T-cell (primary cell): Measurements from ENCODE around the gene SERPINA5. TPM values are rescaled to one million over a fixed set of nuclear protein-coding genes. Genes with fewer than 3 reads are reported as not detected.

ENCODE experiments used
- ATAC-seq, 4 experiments: fragments of 200-7000 bp in 3 of 4; fragments of 150-1000 bp in 1 of 4; cut with Tn5 transposase; replicated peaks in 1 of 4; 1 replicate in 3 of 4; 2 replicates in 1 of 4; pipeline ENCODE4 v1.10.0; 2021; ENCODE audit warnings: moderate library complexity in 3 of 4, mild to moderate bottlenecking in 2 of 4, moderate number of reproducible peaks in 1 of 4
- CTCF ChIA-PET, 2 donors: fragments of 300-600 bp; sonication (Branson Sonifier 250); formaldehyde crosslinking; loops; one replicate each; lab custom pipeline; 2022; ENCODE audit warnings: antibody characterized with exemption in 2 of 2; lab: Charles Lee
- POLR2A ChIA-PET, 2 donors: fragments of 300-600 bp; sonication (Branson Sonifier 250); formaldehyde crosslinking; loops; one replicate each; lab custom pipeline; 2022; ENCODE audit warnings: antibody characterized with exemption in 2 of 2; lab: Charles Lee
- DNase-seq, 35 experiments: peaks; one replicate each; pipeline versions ENCODE4 v3.0.0 to v3.0.0-alpha.2; 2013 to 2023
- H3K27ac ChIP-seq: one replicate; pipeline ENCODE4 v1.5.1; 2013; ENCODE audit warnings: low read length
- H3K27me3 ChIP-seq, 2 experiments: replicated peaks in 1 of 2; 1 replicate in 1 of 2; 2 replicates in 1 of 2; pipeline versions ENCODE4 v1.6.1 to v1.7.0; 2013; ENCODE audit warnings: low read length in 1 of 2, mixed read lengths in 1 of 2; ENCODE audit not compliant: control insufficient read depth in 2 of 2, insufficient read depth in 2 of 2; ENCODE audit errors: extremely low read depth in 1 of 2
- H3K36me3 ChIP-seq, 2 donors: 1 replicate in 1 of 2; 2 replicates in 1 of 2; pipeline versions ENCODE4 v1.6.1 to v1.7.0; 2013; ENCODE audit warnings: low read length in 1 of 2; ENCODE audit not compliant: control insufficient read depth in 2 of 2, insufficient read depth in 1 of 2; ENCODE audit errors: extremely low read depth in 1 of 2
- H3K4me1 ChIP-seq, 2 experiments: 1 replicate in 1 of 2; 2 replicates in 1 of 2; pipeline versions ENCODE4 v1.6.1 to v1.7.0; 2013; ENCODE audit warnings: low read length in 2 of 2, mixed read lengths in 1 of 2; ENCODE audit not compliant: insufficient read depth in 2 of 2, control insufficient read depth in 1 of 2; ENCODE audit errors: extremely low read depth in 1 of 2
- H3K4me3 ChIP-seq, 2 donors: 1 replicate in 1 of 2; 2 replicates in 1 of 2; pipeline versions ENCODE4 v1.5.1 to v1.7.0; 2013; ENCODE audit warnings: mild to moderate bottlenecking in 2 of 2, low read length in 1 of 2, moderate library complexity in 1 of 2; ENCODE audit not compliant: control insufficient read depth in 1 of 2; ENCODE audit errors: extremely low read depth in 1 of 2
- H3K9me3 ChIP-seq: 2 replicates; pipeline ENCODE4 v1.7.0; 2013
- H3K27ac Mint-ChIP-seq, 2 donors: one replicate each; pipeline ENCODE4 v1.8.0; 2020 to 2021; ENCODE audit warnings: mild to moderate bottlenecking in 2 of 2, mixed read lengths in 2 of 2
- H3K27me3 Mint-ChIP-seq, 2 donors: one replicate each; pipeline ENCODE4 v1.8.0; 2021 to 2022; ENCODE audit warnings: mixed read lengths in 2 of 2
- H3K36me3 Mint-ChIP-seq: one replicate; pipeline ENCODE4 v1.8.0; 2021; ENCODE audit warnings: mixed read lengths
- H3K4me1 Mint-ChIP-seq, 3 donors: one replicate each; pipeline ENCODE4 v1.8.0; 2020 to 2022; ENCODE audit warnings: mixed read lengths in 3 of 3, mild to moderate bottlenecking in 1 of 3
- H3K4me3 Mint-ChIP-seq, 3 donors: one replicate each; pipeline ENCODE4 v1.8.0; 2020 to 2022; ENCODE audit warnings: mild to moderate bottlenecking in 3 of 3, mixed read lengths in 3 of 3, moderate library complexity in 3 of 3
- H3K9me3 Mint-ChIP-seq, 3 donors: one replicate each; pipeline ENCODE4 v1.8.0; 2020 to 2022; ENCODE audit warnings: mixed read lengths in 3 of 3
- WGBS: methylation state at CpG from one replicate; pipeline ENCODE4 v1.1.5; 2013; ENCODE audit warnings: missing lambda C conversion rate; ENCODE audit not compliant: insufficient coverage; 5-methylcytosine and 5-hydroxymethylcytosine counted together
- total RNA-seq, 35 experiments: library from RNA in 6 of 35; stranded (reverse) in 6 of 35; fragments of 120-200 nt in 1 of 35; gene quantifications; one replicate each; pipeline versions ENCODE4 v1.2.1 to v1.2.4 and lab custom pipeline; 2013 to 2026

The SERPINA5 gene
- total RNA-seq, 5 donors from 2014 or later (not counting 1 experiment from before 2014, with no cell fraction given) = 0.92 to 1.1 (median 0.99) TPM; not detected in 2

GRCh38 chr14:94544726-94545125 lies 36.5 kb upstream of the SERPINA5 start:
- POLR2A ChIA-PET = no interaction called here
- Histone ChIP-seq H3K27ac (no peak overlapping the region), H3K4me1 (no peaks in the 10 kb centered on the region), H3K4me3 (no peak overlapping the region), H3K9me3 (no peaks in the 10 kb centered on the region), H3K36me3 (no peaks in the 10 kb centered on the region), H3K27me3 (peaks cover 0 to 47% of the 10 kb centered on the region in 2 experiments)
- DNase-seq (no peak), ATAC-seq (no peak)
- H3K4me1 Mint-ChIP-seq = no peaks in the 10 kb centered on the region
- CTCF ChIA-PET = interaction anchor here in 1 of 2 donors (0.6 to 0.8 kb wide), 2 partner anchors 11 to 111 kb away, joined by 3 read pairs; no protein-coding TSS in a partner anchor
- H3K4me3 Mint-ChIP-seq = no peak overlapping the region
- peaks cover 0 to 11% (median 6%) of the 10 kb centered on the region in 3 donors for H3K9me3 Mint-ChIP-seq
- H3K27me3 Mint-ChIP-seq = peaks cover 11 to 23% of the 10 kb centered on the region in 2 donors
- no peaks in the 10 kb centered on the region for H3K36me3 Mint-ChIP-seq
- H3K27ac Mint-ChIP-seq = no peak overlapping the region
- WGBS = 41% methylated on average over 6 of the region's 7 CpGs

GRCh38 chr14:94545131-94545841 lies 35.9 kb upstream of the SERPINA5 start:
- H3K27ac ChIP-seq = no peak overlapping the region
- H3K4me1 ChIP-seq = no peaks in the 10 kb centered on the region
- Mint-ChIP-seq H3K27me3 (peaks cover 12 to 24% of the 10 kb centered on the region in 2 donors), H3K4me3 (no peak overlapping the region), H3K9me3 (peaks cover 0 to 11% (median 6%) of the 10 kb centered on the region in 3 donors), H3K36me3 (no peaks in the 10 kb centered on the region), H3K4me1 (no peaks in the 10 kb centered on the region), H3K27ac (no peak overlapping the region)
- H3K27me3 ChIP-seq = peaks cover under 1 to 47% of the 10 kb centered on the region in 2 experiments
- POLR2A ChIA-PET = no interaction called here
- H3K4me3 ChIP-seq = no peak overlapping the region
- H3K9me3 ChIP-seq = no peaks in the 10 kb centered on the region
- no peak for DNase-seq
- no peaks in the 10 kb centered on the region for H3K36me3 ChIP-seq
- 67% methylated on average over 12 of the region's 15 CpGs for WGBS
- no peak for ATAC-seq
- CTCF ChIA-PET = interaction anchor here in 1 of 2 donors (0.6 to 0.8 kb wide), 2 partner anchors 11 to 111 kb away, joined by 3 read pairs; no protein-coding TSS in a partner anchor

- peaks cover 2 to 40% of the 10 kb centered on the region in 2 experiments for H3K27me3 ChIP-seq
- no peak overlapping the region for H3K27ac Mint-ChIP-seq
- POLR2A ChIA-PET = no interaction called here
- CTCF ChIA-PET = no interaction called here
- H3K4me3 Mint-ChIP-seq = no peak overlapping the region
- H3K27ac ChIP-seq = no peak overlapping the region
- no peak overlapping the region for H3K4me3 ChIP-seq
- H3K9me3 ChIP-seq = no peaks in the 10 kb centered on the region
- DNase-seq = no peak
- no peaks in the 10 kb centered on the region for H3K36me3 ChIP-seq
- peaks cover 19 to 23% of the 10 kb centered on the region in 2 donors for H3K27me3 Mint-ChIP-seq
- H3K4me1 Mint-ChIP-seq = no peaks in the 10 kb centered on the region
- no peak for ATAC-seq
- WGBS = 85% methylated on average over 5 of the region's 8 CpGs
- no peaks in the 10 kb centered on the region for H3K36me3 Mint-ChIP-seq
- no peaks in the 10 kb centered on the region for H3K4me1 ChIP-seq
- peaks cover 0 to 11% (median 6%) of the 10 kb centered on the region in 3 donors for H3K9me3 Mint-ChIP-seq
Observed at GRCh38 chr14:94547151-94547680, 34.0 kb upstream of the SERPINA5 start.

- H3K27ac Mint-ChIP-seq = no peak overlapping the region
Observed at GRCh38 chr14:94547726-94548125, 33.5 kb upstream of the SERPINA5 start.

GRCh38 chr14:94548131-94548998 lies 32.9 kb upstream of the SERPINA5 start:
- WGBS = 80% methylated on average over 7 of the region's 14 CpGs
- no peaks in the 10 kb centered on the region for H3K36me3 ChIP-seq
- H3K27me3 ChIP-seq = peaks cover 2 to 33% of the 10 kb centered on the region in 2 experiments
- Mint-ChIP-seq H3K4me3 (no peak overlapping the region), H3K27me3 (peaks cover 23 to 25% of the 10 kb centered on the region in 2 donors), H3K36me3 (no peaks in the 10 kb centered on the region), H3K9me3 (peaks cover 0 to 11% (median 6%) of the 10 kb centered on the region in 3 donors), H3K4me1 (no peaks in the 10 kb centered on the region), H3K27ac (no peak overlapping the region)
- H3K4me3 ChIP-seq = no peak overlapping the region
- H3K9me3 ChIP-seq = no peaks in the 10 kb centered on the region
- POLR2A ChIA-PET = no interaction called here
- ATAC-seq (no peak), DNase-seq (no peak)
- CTCF ChIA-PET = no interaction called here
- H3K27ac ChIP-seq = no peak overlapping the region
- no peaks in the 10 kb centered on the region for H3K4me1 ChIP-seq

More at GRCh38 chr14:94547726-94548125, 33.5 kb upstream of the SERPINA5 start:
- Histone ChIP-seq H3K27ac (no peak overlapping the region), H3K36me3 (no peaks in the 10 kb centered on the region), H3K4me1 (no peaks in the 10 kb centered on the region), H3K27me3 (peaks cover 2 to 35% of the 10 kb centered on the region in 2 experiments), H3K4me3 (no peak overlapping the region), H3K9me3 (no peaks in the 10 kb centered on the region)
- DNase-seq (no peak), ATAC-seq (no peak)
- Mint-ChIP-seq H3K9me3 (peaks cover 0 to 11% (median 6%) of the 10 kb centered on the region in 3 donors), H3K4me1 (no peaks in the 10 kb centered on the region), H3K27me3 (peaks cover 20 to 23% of the 10 kb centered on the region in 2 donors), H3K4me3 (no peak overlapping the region), H3K36me3 (no peaks in the 10 kb centered on the region)
- POLR2A ChIA-PET = no interaction called here
- CTCF ChIA-PET = no interaction called here
- no CpG with 5 or more reads among the region's 4 CpGs for WGBS
